Transverse colon (tissue), 4 donors: ENCODE results near the gene DISC1. TPM values are rescaled to one million over a fixed set of nuclear protein-coding genes. Genes with fewer than 3 reads are reported as not detected.
"Not testable (repeated sequence)": the region's sequence is repeated elsewhere in the genome, so short reads cannot be mapped to it uniquely, and the experiment has no call there.

Source experiments
- DNase-seq: peaks from one replicate; pipeline ENCODE4 v3.0.0-alpha.2; 2019
- H3K27ac ChIP-seq, 4 donors: fragments of 200-600 bp; sonication (generic); 2 replicates each; pipeline ENCODE4 v1.5.1; 2016 to 2018; ENCODE audit warnings: inconsistent platforms in 4 of 4
- H3K27me3 ChIP-seq: fragments of 200-600 bp; sonication (generic); 2 replicates; pipeline ENCODE4 v1.5.1; 2017; ENCODE audit warnings: inconsistent platforms
- H3K36me3 ChIP-seq, 4 donors: fragments of 200-600 bp; sonication (generic); 2 replicates each; pipeline ENCODE4 v1.5.1; 2017 to 2019; ENCODE audit warnings: inconsistent platforms in 4 of 4
- H3K4me1 ChIP-seq, 4 donors: fragments of 200-600 bp; sonication (generic); 2 replicates each; pipeline ENCODE4 v1.5.1; 2017 to 2020; ENCODE audit warnings: inconsistent platforms in 4 of 4
- H3K4me3 ChIP-seq, 4 donors: fragments of 200-600 bp; sonication (generic); 1 replicate in 1 of 4; 2 replicates in 3 of 4; pipeline versions ENCODE4 v1.5.1 to v1.6.1; 2017 to 2019; ENCODE audit warnings: inconsistent platforms in 4 of 4
- H3K9me3 ChIP-seq, 2 donors: fragments of 200-600 bp; sonication (generic); 2 replicates each; pipeline ENCODE4 v1.5.1; 2017 to 2019; ENCODE audit warnings: inconsistent platforms in 2 of 2
- EP300 ChIP-seq: sonication (generic); formaldehyde crosslinking; IDR thresholded peaks from one replicate; pipeline ENCODE4 v1.6.1; 2017; ENCODE audit warnings: antibody characterized with exemption, low read depth
- POLR2A ChIP-seq: fragments of 450-650 bp; IDR thresholded peaks from one replicate; pipeline ENCODE4 v1.6.1; 2016; ENCODE audit warnings: antibody characterized with exemption, mild to moderate bottlenecking, moderate library complexity
- POLR2AphosphoS5 ChIP-seq, 3 donors: sonication (generic); formaldehyde crosslinking; IDR thresholded peaks; one replicate each; pipeline ENCODE4 v1.6.1; 2016; ENCODE audit warnings: antibody characterized with exemption in 3 of 3
- WGBS, 2 donors: methylation state at CpG; one replicate each; pipeline ENCODE4 v1.1.5; 2018; ENCODE audit warnings: low coverage in 1 of 2; 5-methylcytosine and 5-hydroxymethylcytosine counted together
- in situ Hi-C, 4 donors: fragments of 200-750 bp; cut with MboI; loops; one replicate each; pipeline versions ENCODE4 v1.15.0 to v1.15.1; 2017; ENCODE audit warnings: low sequenced_read_pairs in 3 of 4, low pct_ligation_motif_present in 1 of 4, low pct_unique_long_range_greater_than_20kb in 1 of 4
- intact Hi-C: fragments of 100-400 bp; cut with DNase I; formaldehyde crosslinking; loops from one replicate; pipeline ENCODE4 v1.15.1; 2023; ENCODE audit warnings: low total_unique reads
- total RNA-seq, 4 donors: library from RNA; depleted of rRNA; stranded (reverse); fragments of >200 nt; gene quantifications; one replicate each; pipeline ENCODE4 v1.1.0, GENCODE V29; 2016
- TF ChIP-seq, protein P1 (sequence below), 5 experiments: fragments of 200-600 bp in 3 of 5; fragments of 450-650 bp in 2 of 5; sonication (generic) in 3 of 5; IDR thresholded peaks; 1 replicate in 2 of 5; 2 replicates in 3 of 5; pipeline ENCODE4 v1.5.1; 2016 to 2017; ENCODE audit warnings: antibody characterized with exemption in 5 of 5, inconsistent platforms in 3 of 5, mild to moderate bottlenecking in 2 of 5, moderate library complexity in 1 of 5

DISC1 gene
- total RNA-seq, 4 donors from 2014 or later, result 7.8 to 20.3 (median 11.5) TPM

DNA sequence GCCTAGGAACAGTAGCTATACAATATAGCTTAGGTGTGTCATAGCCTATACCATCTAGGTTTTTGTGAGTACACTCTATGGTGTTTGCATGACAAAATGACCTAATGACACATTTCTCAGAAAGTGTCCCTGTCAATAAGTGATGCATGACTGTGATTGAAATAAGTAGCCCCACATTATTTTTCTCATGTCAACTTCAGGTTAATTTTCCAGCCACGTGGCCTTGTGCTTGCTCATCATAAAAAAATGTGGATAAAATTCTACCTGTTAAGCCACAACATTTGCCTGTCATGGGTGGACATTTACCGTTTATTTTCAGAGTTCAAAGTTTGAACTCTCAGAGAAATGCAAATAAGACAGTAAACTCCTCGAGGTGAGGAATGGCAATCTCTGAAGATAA, 5.5 kb downstream of the DISC1 start:
- in situ Hi-C loops (no loop called here), intact Hi-C loops (no loop called here)
- Histone ChIP-seq H3K27ac (no peak overlapping the region), H3K4me1 (peaks cover 0 to 37% (median 17%) of the 10 kb centered on the region in 4 donors), H3K9me3 (no peaks in the 10 kb centered on the region), H3K4me3 (no peak overlapping the region), H3K27me3 (no peaks in the 10 kb centered on the region), H3K36me3 (no peaks in the 10 kb centered on the region)
- WGBS, 2 donors, result 25 to 33% methylated on average over 2 to 3 of the region's 3 CpGs
- DNase-seq, result no peak
- TF ChIP-seq POLR2AphosphoS5 (IDR thresholded peaks at IDR 0.05) (no peak), POLR2A (no peak), EP300 (no peak)
- TF ChIP-seq, protein P1, sequence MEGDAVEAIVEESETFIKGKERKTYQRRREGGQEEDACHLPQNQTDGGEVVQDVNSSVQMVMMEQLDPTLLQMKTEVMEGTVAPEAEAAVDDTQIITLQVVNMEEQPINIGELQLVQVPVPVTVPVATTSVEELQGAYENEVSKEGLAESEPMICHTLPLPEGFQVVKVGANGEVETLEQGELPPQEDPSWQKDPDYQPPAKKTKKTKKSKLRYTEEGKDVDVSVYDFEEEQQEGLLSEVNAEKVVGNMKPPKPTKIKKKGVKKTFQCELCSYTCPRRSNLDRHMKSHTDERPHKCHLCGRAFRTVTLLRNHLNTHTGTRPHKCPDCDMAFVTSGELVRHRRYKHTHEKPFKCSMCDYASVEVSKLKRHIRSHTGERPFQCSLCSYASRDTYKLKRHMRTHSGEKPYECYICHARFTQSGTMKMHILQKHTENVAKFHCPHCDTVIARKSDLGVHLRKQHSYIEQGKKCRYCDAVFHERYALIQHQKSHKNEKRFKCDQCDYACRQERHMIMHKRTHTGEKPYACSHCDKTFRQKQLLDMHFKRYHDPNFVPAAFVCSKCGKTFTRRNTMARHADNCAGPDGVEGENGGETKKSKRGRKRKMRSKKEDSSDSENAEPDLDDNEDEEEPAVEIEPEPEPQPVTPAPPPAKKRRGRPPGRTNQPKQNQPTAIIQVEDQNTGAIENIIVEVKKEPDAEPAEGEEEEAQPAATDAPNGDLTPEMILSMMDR (IDR thresholded peaks at IDR 0.05), result no peak

DNA sequence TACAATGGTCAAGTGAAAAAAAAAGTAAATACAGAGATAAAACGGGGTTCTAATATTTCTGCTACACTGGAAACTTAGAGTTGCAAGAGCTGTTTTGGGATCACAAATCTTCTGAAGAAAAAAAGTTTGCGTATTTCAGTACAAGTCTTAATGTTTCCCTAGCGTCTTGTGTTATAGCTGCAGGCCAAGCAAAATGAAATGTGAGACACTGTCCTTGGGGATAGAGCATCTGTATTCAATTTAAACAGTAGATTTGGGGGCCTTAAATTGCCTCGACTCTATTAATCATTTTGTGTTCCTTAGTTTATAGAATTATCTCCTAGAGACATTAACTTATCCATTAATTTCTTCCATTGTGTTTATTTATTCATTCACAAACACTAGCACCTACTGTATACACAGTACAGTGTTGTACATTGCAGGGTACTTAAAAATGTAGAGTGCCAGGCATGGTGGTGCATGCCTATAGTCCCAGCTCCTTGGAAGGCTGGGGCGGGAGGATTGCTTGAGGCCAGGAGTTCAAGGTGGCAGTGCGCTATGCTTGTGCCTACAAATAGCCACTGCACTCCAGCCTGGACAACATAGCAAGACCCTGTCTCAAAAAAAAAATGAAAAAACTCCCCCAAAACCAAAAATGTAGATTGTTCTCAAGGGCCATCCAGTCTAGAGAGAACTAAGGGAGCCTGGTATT, 7.9 kb downstream of the DISC1 start:
- TF ChIP-seq EP300, result no peak
- TF ChIP-seq POLR2A, result no peak
- TF ChIP-seq, protein P1 (IDR thresholded peaks at IDR 0.05), result no peak
- no peak for TF ChIP-seq POLR2AphosphoS5 (IDR thresholded peaks at IDR 0.05)
- intact Hi-C loops (no loop called here), in situ Hi-C loops (no loop called here)
- Histone ChIP-seq H3K4me3 (no peak overlapping the region), H3K27ac (no peak overlapping the region), H3K4me1 (peaks cover 0 to 13% (median under 1%) of the 10 kb centered on the region in 4 donors), H3K27me3 (no peaks in the 10 kb centered on the region), H3K36me3 (no peaks in the 10 kb centered on the region), H3K9me3 (no peaks in the 10 kb centered on the region)
- DNase-seq, result no peak
- 88 to 90% methylated on average over 6 of the region's 6 CpGs for WGBS, 2 donors

DNA sequence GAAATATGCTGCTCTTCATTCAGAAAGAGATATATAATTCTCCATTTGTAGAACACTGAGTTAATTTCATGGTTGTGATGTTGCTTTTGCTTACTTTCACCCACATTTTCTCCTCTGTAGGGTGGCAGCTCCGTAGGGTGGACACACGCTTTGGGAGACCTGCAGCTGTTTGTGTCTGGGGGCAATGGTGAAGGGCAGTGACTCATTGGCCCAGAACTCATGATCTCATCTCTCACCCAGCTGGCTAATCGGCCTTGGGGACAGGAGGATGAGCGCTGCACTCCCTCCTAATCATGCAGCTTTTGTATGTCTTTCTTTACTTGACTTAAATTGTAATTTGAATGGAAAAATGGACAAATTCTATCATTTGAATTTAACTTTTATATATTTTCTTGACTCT, 9.6 kb downstream of the DISC1 start:
- Histone ChIP-seq H3K27me3 (no peaks in the 10 kb centered on the region), H3K4me3 (no peak overlapping the region), H3K4me1 (peaks cover 0 to 11% (median 0%) of the 10 kb centered on the region in 4 donors), H3K36me3 (no peaks in the 10 kb centered on the region), H3K27ac (no peak overlapping the region), H3K9me3 (no peaks in the 10 kb centered on the region)
- intact Hi-C loops, result no loop called here
- 75% methylated on average over 1 to 4 of the region's 4 CpGs for WGBS, 2 donors
- DNase-seq, result no peak
- in situ Hi-C loops, result no loop called here
- TF ChIP-seq POLR2AphosphoS5 (IDR thresholded peaks at IDR 0.05) (no peak), EP300 (no peak), POLR2A (no peak)
- TF ChIP-seq, protein P1 (IDR thresholded peaks at IDR 0.05), result no peak

DNA sequence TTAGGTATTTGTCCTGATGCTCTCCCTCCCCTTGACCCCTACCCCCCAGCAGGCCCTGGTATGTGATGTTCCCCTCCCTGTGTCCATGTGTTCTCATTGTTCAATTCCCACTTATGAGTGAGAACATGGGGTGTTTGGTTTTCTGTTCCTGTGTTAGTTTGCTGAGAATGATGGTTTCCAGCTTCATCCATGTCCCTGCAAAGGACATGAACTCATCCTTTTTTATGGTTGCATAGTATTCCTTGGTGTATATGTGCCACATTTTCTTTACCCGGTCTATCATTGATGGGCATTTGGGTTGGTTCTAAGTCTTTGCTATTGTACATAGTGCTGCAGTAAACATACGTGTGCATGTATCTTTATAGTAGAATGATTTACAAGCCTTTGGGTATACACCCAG, 10.3 kb downstream of the DISC1 start:
- H3K36me3 ChIP-seq, H3K9me3 ChIP-seq, H3K4me3 ChIP-seq, H3K27ac ChIP-seq, intact Hi-C loops, in situ Hi-C loops, DNase-seq, H3K4me1 ChIP-seq, H3K27me3 ChIP-seq: not testable (repeated sequence)
- 93 to 95% methylated on average over 2 of the region's 2 CpGs for WGBS, 2 donors

DNA sequence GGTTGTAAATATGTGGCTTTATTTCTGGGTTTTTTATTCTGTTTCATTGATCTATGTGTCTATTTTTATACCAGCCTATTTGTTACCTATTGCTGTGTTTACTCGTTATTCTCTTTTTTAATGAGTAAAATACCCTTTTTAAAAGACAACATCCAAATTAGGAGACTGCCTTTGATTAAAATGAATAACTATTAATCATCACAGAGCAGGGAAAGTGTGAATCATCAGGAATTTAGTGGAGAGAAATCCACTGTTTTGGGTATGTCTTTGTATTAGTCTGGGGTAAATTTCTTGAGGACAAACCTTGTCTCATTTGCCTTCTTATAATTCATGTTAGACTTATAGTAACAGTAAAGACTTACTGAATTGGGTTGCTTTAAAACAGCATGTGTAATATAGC, 12.1 kb downstream of the DISC1 start:
- no peak for DNase-seq
- Histone ChIP-seq H3K36me3 (no peaks in the 10 kb centered on the region), H3K27me3 (no peaks in the 10 kb centered on the region), H3K4me1 (no peaks in the 10 kb centered on the region), H3K27ac (no peak overlapping the region), H3K4me3 (no peak overlapping the region), H3K9me3 (no peaks in the 10 kb centered on the region)
- 85 to 86% methylated on average over 1 of the region's 1 CpG for WGBS, 2 donors
- TF ChIP-seq POLR2AphosphoS5 (IDR thresholded peaks at IDR 0.05) (no peak), EP300 (no peak), POLR2A (no peak)
- TF ChIP-seq, protein P1 (IDR thresholded peaks at IDR 0.05), result no peak
- in situ Hi-C loops (no loop called here), intact Hi-C loops (no loop called here)
